WTC11 (cell line): ENCODE measurements around the gene BMP2. TPM values are rescaled to one million over a fixed set of nuclear protein-coding genes. Genes with fewer than 3 reads are reported as not detected.

Experiments
- ATAC-seq: fragments of 200-7000 bp; cut with Tn5 transposase; 2 replicates; pipeline ENCODE4 v1.10.0; 2021; ENCODE audit warnings: mild to moderate bottlenecking, moderate library complexity
- CTCF ChIA-PET: fragments of 300-600 bp; sonication (Branson Sonifier 250); formaldehyde crosslinking; loops from one replicate; lab custom pipeline; 2021; ENCODE audit warnings: antibody characterized with exemption; lab: Charles Lee
- POLR2A ChIA-PET: fragments of 350-600 bp; sonication (Branson Sonifier 250); formaldehyde crosslinking; loops from one replicate; lab custom pipeline; 2021; ENCODE audit warnings: antibody characterized with exemption; lab: Charles Lee
- DNase-seq: peaks from one replicate; pipeline ENCODE4 v3.0.0; 2021; ENCODE audit warnings: low spot score
- H3K27ac Mint-ChIP-seq: 2 replicates; pipeline ENCODE4 v1.8.0; 2021; ENCODE audit warnings: mixed read lengths
- H3K27me3 Mint-ChIP-seq: 2 replicates; pipeline ENCODE4 v1.8.0; 2021; ENCODE audit warnings: low read depth, mild to moderate bottlenecking, moderate library complexity, mixed read lengths
- H3K36me3 Mint-ChIP-seq: 2 replicates; pipeline ENCODE4 v1.8.0; 2021; ENCODE audit warnings: mixed read lengths
- H3K4me1 Mint-ChIP-seq: 2 replicates; pipeline ENCODE4 v1.8.0; 2022; ENCODE audit warnings: mixed read lengths
- H3K4me3 Mint-ChIP-seq: 2 replicates; pipeline ENCODE4 v1.8.0; 2021; ENCODE audit warnings: mild to moderate bottlenecking, moderate library complexity, mixed read lengths
- H3K9me3 Mint-ChIP-seq: 2 replicates; pipeline ENCODE4 v1.8.0; 2021; ENCODE audit warnings: mixed read lengths
- CREM ChIP-seq: sonication (generic); formaldehyde crosslinking; IDR thresholded peaks from 2 replicates; pipeline ENCODE4 v1.8.1; 2022; ENCODE audit warnings: mild to moderate bottlenecking, missing genetic modification reagents, moderate library complexity
- ELF4 ChIP-seq: sonication (generic); formaldehyde crosslinking; IDR thresholded peaks from 2 replicates; pipeline ENCODE4 v1.8.1; 2022; ENCODE audit warnings: low read depth, mild to moderate bottlenecking, moderate library complexity, missing genetic modification reagents
- FOXK1 ChIP-seq: sonication (generic); formaldehyde crosslinking; IDR thresholded peaks from 2 replicates; pipeline ENCODE4 v1.8.0; 2022; ENCODE audit warnings: mild to moderate bottlenecking, moderate library complexity, missing genetic modification reagents
- GABPB1 ChIP-seq: sonication (generic); formaldehyde crosslinking; IDR thresholded peaks from 2 replicates; pipeline ENCODE4 v1.8.1; 2023; ENCODE audit warnings: mild to moderate bottlenecking, missing genetic modification reagents
- HMGA2 ChIP-seq: fragments of 250-450 bp; sonication (Bioruptor Pico); IDR thresholded peaks from 2 replicates; pipeline ENCODE4 v1.4.0; 2021; ENCODE audit warnings: mild to moderate bottlenecking, moderate library complexity
- JAZF1 ChIP-seq: fragments of 250-450 bp; sonication (Bioruptor Pico); IDR thresholded peaks from 2 replicates; pipeline ENCODE4 v1.9.0; 2021; ENCODE audit warnings: moderate library complexity, mild to moderate bottlenecking, inconsistent platforms
- JUN ChIP-seq: sonication (generic); formaldehyde crosslinking; IDR thresholded peaks from 2 replicates; pipeline ENCODE4 v1.8.0; 2023; ENCODE audit warnings: mild to moderate bottlenecking, missing genetic modification reagents
- MAX ChIP-seq: sonication (generic); formaldehyde crosslinking; IDR thresholded peaks from 2 replicates; pipeline ENCODE4 v1.8.0; 2022; ENCODE audit warnings: mild to moderate bottlenecking, missing genetic modification reagents
- MXD4 ChIP-seq: fragments of 250-450 bp; sonication (Bioruptor Pico); IDR thresholded peaks from 2 replicates; pipeline ENCODE4 v1.8.0; 2021; ENCODE audit warnings: mild to moderate bottlenecking, moderate library complexity, borderline replicate concordance
- MYBL2 ChIP-seq: sonication (generic); formaldehyde crosslinking; IDR thresholded peaks from 2 replicates; pipeline ENCODE4 v1.8.1; 2023; ENCODE audit warnings: mild to moderate bottlenecking, moderate library complexity, missing genetic modification reagents
- NR1H2 ChIP-seq: sonication (generic); formaldehyde crosslinking; IDR thresholded peaks from 2 replicates; pipeline ENCODE4 v1.9.0; 2021; ENCODE audit warnings: mild to moderate bottlenecking, moderate library complexity, missing genetic modification reagents
- NR2C2 ChIP-seq: sonication (generic); formaldehyde crosslinking; IDR thresholded peaks from 2 replicates; pipeline ENCODE4 v1.8.0; 2022; ENCODE audit warnings: mild to moderate bottlenecking, missing genetic modification reagents
- SMAD4 ChIP-seq: sonication (generic); formaldehyde crosslinking; IDR thresholded peaks from 2 replicates; pipeline ENCODE4 v1.8.0; 2022; ENCODE audit warnings: mild to moderate bottlenecking, missing genetic modification reagents
- SOX15 ChIP-seq: fragments of 250-450 bp; sonication (Bioruptor Pico); IDR thresholded peaks from 2 replicates; pipeline ENCODE4 v1.9.0; 2021; ENCODE audit warnings: mild to moderate bottlenecking
- TP53 ChIP-seq: sonication (generic); formaldehyde crosslinking; IDR thresholded peaks from 2 replicates; pipeline ENCODE4 v1.8.1; 2023; ENCODE audit warnings: mild to moderate bottlenecking, missing genetic modification reagents
- ZBTB43 ChIP-seq: sonication (generic); formaldehyde crosslinking; IDR thresholded peaks from 2 replicates; pipeline ENCODE4 v1.8.1; 2023; ENCODE audit warnings: mild to moderate bottlenecking, missing genetic modification reagents
- ZNF281 ChIP-seq: sonication (generic); formaldehyde crosslinking; IDR thresholded peaks from 2 replicates; pipeline ENCODE4 v1.8.0; 2023; ENCODE audit warnings: mild to moderate bottlenecking, missing genetic modification reagents
- ZNF671 ChIP-seq: fragments of 250-450 bp; sonication (Bioruptor Pico); IDR thresholded peaks from 2 replicates; pipeline ENCODE4 v1.8.0; 2021; ENCODE audit warnings: mild to moderate bottlenecking
- total RNA-seq: library from RNA; stranded (reverse); gene quantifications from 3 replicates; pipeline ENCODE4 v1.2.3, GENCODE V29; 2021
- TF ChIP-seq, protein P1 (sequence below): sonication (generic); formaldehyde crosslinking; IDR thresholded peaks from 2 replicates; pipeline ENCODE4 v1.8.1; 2023; ENCODE audit warnings: mild to moderate bottlenecking, moderate library complexity, missing genetic modification reagents
- TF ChIP-seq, protein P2 (sequence below): fragments of 250-450 bp; sonication (Bioruptor Pico); IDR thresholded peaks from 2 replicates; pipeline ENCODE4 v1.9.0; 2021; ENCODE audit warnings: mild to moderate bottlenecking
- TF ChIP-seq, protein P3 (sequence below): fragments of 250-450 bp; sonication (Bioruptor Pico); conservative IDR thresholded peaks from 2 replicates; pipeline ENCODE4 v1.9.0; 2021; ENCODE audit warnings: mild to moderate bottlenecking
- TF ChIP-seq, protein P4 (sequence below): fragments of 250-450 bp; sonication (Bioruptor Pico); IDR thresholded peaks from 2 replicates; pipeline ENCODE4 v1.9.0; 2021; ENCODE audit warnings: moderate library complexity, mild to moderate bottlenecking, inconsistent platforms, borderline replicate concordance

Gene BMP2
- total RNA-seq, 1 experiment from 2014 or later, result 1.3 TPM

DNA sequence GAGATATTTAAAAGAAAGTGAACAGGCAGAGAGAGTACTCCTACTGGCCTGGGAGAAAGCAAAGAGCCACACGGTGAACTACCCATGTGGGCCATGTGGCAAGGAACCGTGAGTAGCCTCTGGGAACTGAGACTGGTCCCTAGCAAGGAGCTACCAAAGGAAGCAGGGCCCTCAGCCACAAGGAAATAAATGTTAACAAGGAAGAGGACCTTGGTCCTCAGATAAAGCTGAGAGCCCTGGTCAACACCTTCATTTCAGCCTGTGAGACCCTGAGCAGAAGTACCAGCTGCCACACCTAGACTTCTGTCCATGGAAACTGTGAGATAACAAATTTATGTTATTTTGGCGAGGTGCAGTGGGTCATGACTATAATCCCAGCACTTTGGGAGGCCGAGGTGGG, 25.3 kb downstream of the BMP2 start:
- Mint-ChIP-seq H3K9me3 (no peaks in the 10 kb centered on the region), H3K4me1 (peaks cover 7% of the 10 kb centered on the region)
- CTCF ChIA-PET, result interaction anchor here (0.6 to 0.7 kb wide), 2 partner anchors 210 to 303 kb away, joined by 3 read pairs; no protein-coding TSS in a partner anchor

GRCh38 chr20:6802227-6802626, 34.7 kb downstream of the BMP2 start:
- CTCF ChIA-PET, result no interaction called here
- ATAC-seq, result no peak
- Mint-ChIP-seq H3K4me1 (peaks cover 7% of the 10 kb centered on the region), H3K27me3 (no peaks in the 10 kb centered on the region), H3K4me3 (no peak overlapping the region), H3K9me3 (peaks cover 19% of the 10 kb centered on the region), H3K27ac (no peak overlapping the region), H3K36me3 (peaks cover 8% of the 10 kb centered on the region)
- POLR2A ChIA-PET, result no interaction called here
- TF ChIP-seq, protein P1, sequence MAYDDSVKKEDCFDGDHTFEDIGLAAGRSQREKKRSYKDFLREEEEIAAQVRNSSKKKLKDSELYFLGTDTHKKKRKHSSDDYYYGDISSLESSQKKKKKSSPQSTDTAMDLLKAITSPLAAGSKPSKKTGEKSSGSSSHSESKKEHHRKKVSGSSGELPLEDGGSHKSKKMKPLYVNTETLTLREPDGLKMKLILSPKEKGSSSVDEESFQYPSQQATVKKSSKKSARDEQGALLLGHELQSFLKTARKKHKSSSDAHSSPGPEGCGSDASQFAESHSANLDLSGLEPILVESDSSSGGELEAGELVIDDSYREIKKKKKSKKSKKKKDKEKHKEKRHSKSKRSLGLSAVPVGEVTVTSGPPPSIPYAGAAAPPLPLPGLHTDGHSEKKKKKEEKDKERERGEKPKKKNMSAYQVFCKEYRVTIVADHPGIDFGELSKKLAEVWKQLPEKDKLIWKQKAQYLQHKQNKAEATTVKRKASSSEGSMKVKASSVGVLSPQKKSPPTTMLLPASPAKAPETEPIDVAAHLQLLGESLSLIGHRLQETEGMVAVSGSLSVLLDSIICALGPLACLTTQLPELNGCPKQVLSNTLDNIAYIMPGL (CRISPR knock-in tag), result no peak
- TF ChIP-seq HMGA2 (CRISPR knock-in tag) (no peak), TP53 (CRISPR knock-in tag) (no peak), JUN (CRISPR knock-in tag) (no peak), CREM (CRISPR knock-in tag) (no peak), MYBL2 (CRISPR knock-in tag) (no peak), ELF4 (CRISPR knock-in tag) (no peak), JAZF1 (CRISPR knock-in tag) (no peak), GABPB1 (CRISPR knock-in tag) (no peak)
- TF ChIP-seq, protein P2, sequence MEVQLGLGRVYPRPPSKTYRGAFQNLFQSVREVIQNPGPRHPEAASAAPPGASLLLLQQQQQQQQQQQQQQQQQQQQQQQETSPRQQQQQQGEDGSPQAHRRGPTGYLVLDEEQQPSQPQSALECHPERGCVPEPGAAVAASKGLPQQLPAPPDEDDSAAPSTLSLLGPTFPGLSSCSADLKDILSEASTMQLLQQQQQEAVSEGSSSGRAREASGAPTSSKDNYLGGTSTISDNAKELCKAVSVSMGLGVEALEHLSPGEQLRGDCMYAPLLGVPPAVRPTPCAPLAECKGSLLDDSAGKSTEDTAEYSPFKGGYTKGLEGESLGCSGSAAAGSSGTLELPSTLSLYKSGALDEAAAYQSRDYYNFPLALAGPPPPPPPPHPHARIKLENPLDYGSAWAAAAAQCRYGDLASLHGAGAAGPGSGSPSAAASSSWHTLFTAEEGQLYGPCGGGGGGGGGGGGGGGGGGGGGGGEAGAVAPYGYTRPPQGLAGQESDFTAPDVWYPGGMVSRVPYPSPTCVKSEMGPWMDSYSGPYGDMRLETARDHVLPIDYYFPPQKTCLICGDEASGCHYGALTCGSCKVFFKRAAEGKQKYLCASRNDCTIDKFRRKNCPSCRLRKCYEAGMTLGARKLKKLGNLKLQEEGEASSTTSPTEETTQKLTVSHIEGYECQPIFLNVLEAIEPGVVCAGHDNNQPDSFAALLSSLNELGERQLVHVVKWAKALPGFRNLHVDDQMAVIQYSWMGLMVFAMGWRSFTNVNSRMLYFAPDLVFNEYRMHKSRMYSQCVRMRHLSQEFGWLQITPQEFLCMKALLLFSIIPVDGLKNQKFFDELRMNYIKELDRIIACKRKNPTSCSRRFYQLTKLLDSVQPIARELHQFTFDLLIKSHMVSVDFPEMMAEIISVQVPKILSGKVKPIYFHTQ (CRISPR knock-in tag), result no peak
- DNase-seq, result no peak

More for the DNA sequence above, 25.3 kb downstream of the BMP2 start:
- ATAC-seq (no peak), DNase-seq (no peak)
- H3K4me3 Mint-ChIP-seq, result no peak overlapping the region
- H3K27ac Mint-ChIP-seq, result no peak overlapping the region
- no peaks in the 10 kb centered on the region for H3K27me3 Mint-ChIP-seq
- no peaks in the 10 kb centered on the region for H3K36me3 Mint-ChIP-seq
- TF ChIP-seq ZNF281 (CRISPR knock-in tag), result no peak
- no peak for TF ChIP-seq ZBTB43 (CRISPR knock-in tag)
- TF ChIP-seq NR1H2 (CRISPR knock-in tag), result no peak
- TF ChIP-seq ZNF671 (CRISPR knock-in tag), result no peak
- no peak for TF ChIP-seq SMAD4 (CRISPR knock-in tag)
- no peak for TF ChIP-seq MXD4
- TF ChIP-seq FOXK1, result no peak
- no peak for TF ChIP-seq HMGA2 (CRISPR knock-in tag)
- no peak for TF ChIP-seq SOX15 (CRISPR knock-in tag)
- no peak for TF ChIP-seq NR2C2 (CRISPR knock-in tag)
- no peak for TF ChIP-seq MAX (CRISPR knock-in tag)
- TF ChIP-seq, protein P3, sequence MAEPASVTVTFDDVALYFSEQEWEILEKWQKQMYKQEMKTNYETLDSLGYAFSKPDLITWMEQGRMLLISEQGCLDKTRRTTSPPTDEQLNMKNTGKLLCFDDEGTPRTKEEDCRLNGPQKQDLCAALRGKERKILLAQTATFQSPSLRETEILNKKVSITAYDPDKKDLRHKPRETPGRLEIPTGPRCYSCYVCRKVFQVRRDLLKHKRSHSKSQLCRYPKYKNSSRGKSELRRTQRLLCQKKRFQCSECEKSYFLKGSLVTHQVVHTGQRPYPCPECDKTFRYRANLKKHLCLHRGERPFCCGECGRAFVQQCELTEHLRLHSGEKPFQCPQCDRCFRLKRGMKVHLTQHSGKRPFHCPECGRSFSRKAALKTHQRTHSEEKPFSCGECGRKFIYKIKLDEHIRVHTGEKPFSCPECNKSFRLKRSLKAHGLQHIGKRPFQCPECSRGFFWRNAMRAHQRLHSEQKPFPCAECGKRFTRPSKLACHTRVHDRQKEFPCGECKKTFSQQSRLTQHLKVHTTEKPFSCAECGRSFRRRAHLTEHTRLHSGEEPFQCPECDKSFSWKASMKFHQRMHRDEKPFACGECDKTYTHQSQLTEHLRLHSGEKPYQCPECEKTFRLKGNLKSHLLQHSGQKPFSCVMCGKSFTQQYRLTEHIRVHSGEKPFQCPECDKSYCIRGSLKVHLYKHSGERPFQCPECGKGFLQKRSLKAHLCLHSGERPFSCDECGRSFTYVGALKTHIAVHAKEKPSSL (CRISPR knock-in tag), result no peak
- TF ChIP-seq, protein P4, sequence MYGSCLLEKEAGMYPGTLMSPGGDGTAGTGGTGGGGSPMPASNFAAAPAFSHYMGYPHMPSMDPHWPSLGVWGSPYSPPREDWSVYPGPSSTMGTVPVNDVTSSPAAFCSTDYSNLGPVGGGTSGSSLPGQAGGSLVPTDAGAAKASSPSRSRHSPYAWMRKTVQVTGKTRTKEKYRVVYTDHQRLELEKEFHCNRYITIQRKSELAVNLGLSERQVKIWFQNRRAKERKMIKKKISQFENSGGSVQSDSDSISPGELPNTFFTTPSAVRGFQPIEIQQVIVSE (CRISPR knock-in tag), result no peak
- POLR2A ChIA-PET, result no interaction called here
